HepG2 (cell line): ENCODE data around the gene CAPN10. TPM values are rescaled to one million over a fixed set of nuclear protein-coding genes. Genes with fewer than 3 reads are reported as not detected.

Experiments
- HOXA3 ChIP-seq: sonication (generic); formaldehyde crosslinking; IDR thresholded peaks from 2 replicates; pipeline ENCODE4 v1.5.0; 2020; ENCODE audit warnings: missing genetic modification reagents
- KAT8 ChIP-seq: IDR thresholded peaks from 2 replicates; pipeline ENCODE4 v1.6.1; 2016; ENCODE audit warnings: missing genetic modification reagents, missing compliant biosample characterization
- KDM5A ChIP-seq: fragments of 200-600 bp; sonication (generic); IDR thresholded peaks from 2 replicates; pipeline ENCODE4 v1.7.0; 2018; ENCODE audit warnings: antibody characterized with exemption, mild to moderate bottlenecking, low read length, borderline replicate concordance
- MAZ ChIP-seq, 2 experiments: sonication (generic) in 1 of 2; formaldehyde crosslinking in 1 of 2; IDR thresholded peaks; 2 replicates each; pipeline versions ENCODE4 v1.5.0 to v1.6.1; 2012 to 2020; ENCODE audit warnings: low read depth in 2 of 2, mild to moderate bottlenecking in 2 of 2, borderline replicate concordance in 1 of 2, improper control_type of control experiment in 1 of 2, low read length in 1 of 2, missing genetic modification reagents in 1 of 2, moderate library complexity in 1 of 2
- NFYB ChIP-seq: sonication (generic); formaldehyde crosslinking; IDR thresholded peaks from 2 replicates; pipeline ENCODE4 v1.4.0; 2020; ENCODE audit warnings: missing genetic modification reagents
- RFX5 ChIP-seq: IDR thresholded peaks from 2 replicates; pipeline ENCODE4 v1.6.1; 2011; ENCODE audit warnings: low read depth, low read length, improper control_type of control experiment
- SIX4 ChIP-seq: sonication (generic); formaldehyde crosslinking; IDR thresholded peaks from 2 replicates; pipeline ENCODE4 v1.4.0; 2020; ENCODE audit warnings: missing genetic modification reagents
- SSRP1 ChIP-seq: IDR thresholded peaks from 2 replicates; pipeline ENCODE4 v1.6.1; 2016; ENCODE audit warnings: control low read depth
- ZMYM2 ChIP-seq: sonication (generic); formaldehyde crosslinking; IDR thresholded peaks from 2 replicates; pipeline ENCODE4 v1.8.0; 2022; ENCODE audit warnings: mild to moderate bottlenecking, missing genetic modification reagents
- ZNF136 ChIP-seq: sonication (generic); formaldehyde crosslinking; IDR thresholded peaks from 2 replicates; pipeline ENCODE4 v1.8.1; 2022; ENCODE audit warnings: low read depth, mild to moderate bottlenecking, moderate library complexity, missing genetic modification reagents
- ZNF180 ChIP-seq: sonication (generic); formaldehyde crosslinking; IDR thresholded peaks from 2 replicates; pipeline ENCODE4 v1.4.0; 2020; ENCODE audit warnings: low read depth, missing genetic modification reagents, borderline replicate concordance
- ZNF282 ChIP-seq: fragments of 450-650 bp; IDR thresholded peaks from 2 replicates; pipeline ENCODE4 v1.6.1; 2018; ENCODE audit not compliant: partially characterized antibody
- ZNF484 ChIP-seq: sonication (generic); formaldehyde crosslinking; IDR thresholded peaks from 2 replicates; pipeline ENCODE4 v1.5.1; 2020; ENCODE audit warnings: mild to moderate bottlenecking, low read depth, missing genetic modification reagents, borderline replicate concordance
- ZNF644 ChIP-seq: IDR thresholded peaks from 2 replicates; pipeline ENCODE4 v1.6.1; 2016; ENCODE audit warnings: low read depth
- ZNF670 ChIP-seq: sonication (generic); formaldehyde crosslinking; IDR thresholded peaks from 2 replicates; pipeline ENCODE4 v1.8.0; 2022; ENCODE audit warnings: mild to moderate bottlenecking, missing genetic modification reagents, borderline replicate concordance
- ZNF768 ChIP-seq: sonication (generic); formaldehyde crosslinking; IDR thresholded peaks from 2 replicates; pipeline ENCODE4 v1.4.0; 2020; ENCODE audit warnings: missing genetic modification reagents
- ZNF792 ChIP-seq: IDR thresholded peaks from 2 replicates; pipeline ENCODE4 v1.6.1; 2016
- polyA plus RNA-seq, 8 experiments: library from polyadenylated mRNA; depleted of rRNA in 3 of 8; stranded (reverse) in 7 of 8; unstranded in 1 of 8; fragments of >200 nt; fragmentation: Illumina TruSeq in 4 of 8; extraction: Trizol in 4 of 8; gene quantifications; 2 replicates each; pipeline versions ENCODE4 v1.2.1 to v1.2.3, GENCODE V29; 2011 to 2016; ENCODE audit warnings: low read depth in 4 of 8, missing spikeins in 1 of 8, mixed read lengths in 1 of 8; ENCODE audit not compliant: insufficient read depth in 1 of 8
- total RNA-seq, 5 experiments: library from RNA; depleted of rRNA; stranded (reverse); fragments of >200 nt; fragmentation: Illumina TruSeq; extraction: Trizol; gene quantifications; 2 replicates each; pipeline ENCODE4 v1.2.3, GENCODE V29; 2016; ENCODE audit warnings: low read depth in 1 of 5
- TF ChIP-seq, protein P1 (sequence below): IDR thresholded peaks from 2 replicates; pipeline ENCODE4 v1.6.1; 2016; ENCODE audit warnings: low read depth
- TF ChIP-seq, protein P2 (sequence below): sonication (generic); formaldehyde crosslinking; IDR thresholded peaks from 2 replicates; pipeline ENCODE4 v1.5.1; 2020; ENCODE audit warnings: missing genetic modification reagents, mild to moderate bottlenecking, borderline replicate concordance
- TF ChIP-seq, protein P3 (sequence below): sonication (generic); IDR thresholded peaks from 2 replicates; pipeline ENCODE4 v1.6.1; 2016; ENCODE audit warnings: low read depth, borderline replicate concordance
- TF ChIP-seq, protein P4 (sequence below): sonication (generic); formaldehyde crosslinking; IDR thresholded peaks from 2 replicates; pipeline ENCODE4 v1.8.0; 2023; ENCODE audit warnings: mild to moderate bottlenecking, missing genetic modification reagents
- TF ChIP-seq, protein P5 (sequence below): IDR thresholded peaks from 2 replicates; pipeline ENCODE4 v1.6.1; 2016; ENCODE audit warnings: mild to moderate bottlenecking, missing biosample characterization, missing genetic modification reagents

Gene CAPN10
- total and polyA plus RNA-seq, 2 of the 13 experiments (the other 11 are each of a cell fraction or from before 2014, with no cell fraction given): 27.6 to 32.4 TPM

DNA sequence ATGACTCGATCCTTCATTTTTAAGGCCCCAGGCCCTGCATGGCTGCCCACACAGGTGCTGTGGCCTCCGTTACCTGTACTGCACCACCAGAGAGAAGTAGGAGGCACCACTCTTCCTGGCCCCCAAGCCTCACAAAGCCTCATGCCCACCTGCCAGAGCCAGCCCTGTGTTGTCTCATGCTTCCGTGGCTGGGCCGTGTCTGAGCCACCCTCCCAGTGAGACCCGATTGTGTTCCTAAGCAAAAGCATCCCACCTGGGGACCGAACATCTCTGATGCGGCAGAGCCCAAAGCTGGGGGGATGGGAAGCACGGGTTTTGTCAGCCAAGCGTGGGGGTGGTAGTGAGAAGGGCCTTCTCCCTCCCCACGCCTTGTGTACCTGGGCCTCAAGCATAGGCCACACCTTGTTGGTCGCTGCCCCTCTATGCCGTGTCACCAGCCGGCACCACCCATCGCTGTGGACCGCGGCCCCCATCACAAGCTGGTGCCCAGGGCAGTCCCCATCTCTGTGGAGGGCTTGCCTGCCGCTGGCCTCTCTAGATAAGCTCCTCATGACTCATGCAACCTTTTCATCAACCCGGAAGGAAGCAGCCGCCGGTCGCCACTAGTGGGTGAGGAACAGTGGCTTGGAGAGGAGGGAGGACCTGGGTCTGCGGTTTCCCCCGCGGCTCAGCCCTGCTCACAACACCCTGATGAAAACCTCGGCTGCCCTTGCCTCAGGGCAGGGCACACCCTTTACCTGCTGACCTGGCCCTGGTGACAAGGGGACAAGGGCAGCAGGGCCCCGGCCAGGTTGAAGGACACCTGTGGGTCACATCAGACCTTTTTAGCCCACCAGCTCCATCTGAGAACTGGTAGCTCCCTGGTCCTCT, 21.0 kb upstream of the CAPN10 start (continued):
- peak; percentile 77; the same call in 1 of the 2 replicates for TF ChIP-seq KAT8 (CRISPR knock-in tag)
- TF ChIP-seq ZNF792 (CRISPR knock-in tag): no peak; the same call in 1 of the 2 replicates
- no peak for TF ChIP-seq ZNF484
- 0 out of 2 replicates have a peak, but pooled peaks have one; percentile 10 for TF ChIP-seq ZNF768 (CRISPR knock-in tag)
- TF ChIP-seq, protein P1, sequence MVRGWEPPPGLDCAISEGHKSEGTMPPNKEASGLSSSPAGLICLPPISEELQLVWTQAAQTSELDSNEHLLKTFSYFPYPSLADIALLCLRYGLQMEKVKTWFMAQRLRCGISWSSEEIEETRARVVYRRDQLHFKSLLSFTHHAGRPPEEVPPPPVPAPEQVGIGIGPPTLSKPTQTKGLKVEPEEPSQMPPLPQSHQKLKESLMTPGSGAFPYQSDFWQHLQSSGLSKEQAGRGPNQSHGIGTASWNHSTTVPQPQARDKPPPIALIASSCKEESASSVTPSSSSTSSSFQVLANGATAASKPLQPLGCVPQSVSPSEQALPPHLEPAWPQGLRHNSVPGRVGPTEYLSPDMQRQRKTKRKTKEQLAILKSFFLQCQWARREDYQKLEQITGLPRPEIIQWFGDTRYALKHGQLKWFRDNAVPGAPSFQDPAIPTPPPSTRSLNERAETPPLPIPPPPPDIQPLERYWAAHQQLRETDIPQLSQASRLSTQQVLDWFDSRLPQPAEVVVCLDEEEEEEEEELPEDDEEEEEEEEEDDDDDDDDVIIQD (CRISPR knock-in tag): no peak
- no peak for TF ChIP-seq KDM5A
- TF ChIP-seq, protein P2, sequence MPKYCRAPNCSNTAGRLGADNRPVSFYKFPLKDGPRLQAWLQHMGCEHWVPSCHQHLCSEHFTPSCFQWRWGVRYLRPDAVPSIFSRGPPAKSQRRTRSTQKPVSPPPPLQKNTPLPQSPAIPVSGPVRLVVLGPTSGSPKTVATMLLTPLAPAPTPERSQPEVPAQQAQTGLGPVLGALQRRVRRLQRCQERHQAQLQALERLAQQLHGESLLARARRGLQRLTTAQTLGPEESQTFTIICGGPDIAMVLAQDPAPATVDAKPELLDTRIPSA (CRISPR knock-in tag): no peak
- TF ChIP-seq ZMYM2 (CRISPR knock-in tag): no peak
- TF ChIP-seq, protein P3, sequence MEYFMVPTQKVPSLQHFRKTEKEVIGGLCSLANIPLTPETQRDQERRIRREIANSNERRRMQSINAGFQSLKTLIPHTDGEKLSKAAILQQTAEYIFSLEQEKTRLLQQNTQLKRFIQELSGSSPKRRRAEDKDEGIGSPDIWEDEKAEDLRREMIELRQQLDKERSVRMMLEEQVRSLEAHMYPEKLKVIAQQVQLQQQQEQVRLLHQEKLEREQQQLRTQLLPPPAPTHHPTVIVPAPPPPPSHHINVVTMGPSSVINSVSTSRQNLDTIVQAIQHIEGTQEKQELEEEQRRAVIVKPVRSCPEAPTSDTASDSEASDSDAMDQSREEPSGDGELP: peak; percentile 48; the same call in 1 of the 2 replicates
- TF ChIP-seq ZNF644 (CRISPR knock-in tag): 0 out of 2 replicates have a peak, but pooled peaks have one; percentile 20
- 0 out of 2 replicates have a peak, but pooled peaks have one; percentile 5 for TF ChIP-seq NFYB (CRISPR knock-in tag)
- peak; percentile 36; the same call in 1 of the 2 replicates for TF ChIP-seq ZNF670 (CRISPR knock-in tag)
- no peak for TF ChIP-seq SIX4 (CRISPR knock-in tag)
- no peak for TF ChIP-seq RFX5
- TF ChIP-seq MAZ (IDR thresholded peaks at IDR 0.05; ENCODE audit: borderline replicate concordance, low read depth, low read length): no peak
- TF ChIP-seq MAZ (CRISPR knock-in tag; IDR thresholded peaks at IDR 0.05; ENCODE audit: low read depth): no peak; the same call in 1 of the 2 replicates
- TF ChIP-seq, protein P4, sequence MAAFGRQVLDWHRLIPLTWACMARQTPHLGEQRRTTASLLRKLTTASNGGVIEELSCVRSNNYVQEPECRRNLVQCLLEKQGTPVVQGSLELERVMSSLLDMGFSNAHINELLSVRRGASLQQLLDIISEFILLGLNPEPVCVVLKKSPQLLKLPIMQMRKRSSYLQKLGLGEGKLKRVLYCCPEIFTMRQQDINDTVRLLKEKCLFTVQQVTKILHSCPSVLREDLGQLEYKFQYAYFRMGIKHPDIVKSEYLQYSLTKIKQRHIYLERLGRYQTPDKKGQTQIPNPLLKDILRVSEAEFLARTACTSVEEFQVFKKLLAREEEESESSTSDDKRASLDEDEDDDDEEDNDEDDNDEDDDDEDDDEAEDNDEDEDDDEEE (CRISPR knock-in tag): no peak
- no peak for TF ChIP-seq ZNF282
- no peak for TF ChIP-seq ZNF180
- TF ChIP-seq, protein P5, sequence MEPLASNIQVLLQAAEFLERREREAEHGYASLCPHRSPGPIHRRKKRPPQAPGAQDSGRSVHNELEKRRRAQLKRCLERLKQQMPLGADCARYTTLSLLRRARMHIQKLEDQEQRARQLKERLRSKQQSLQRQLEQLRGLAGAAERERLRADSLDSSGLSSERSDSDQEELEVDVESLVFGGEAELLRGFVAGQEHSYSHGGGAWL: peak; percentile 15; the same call in 1 of the 2 replicates
- TF ChIP-seq SSRP1 (CRISPR knock-in tag): no peak
- TF ChIP-seq ZNF136 (CRISPR knock-in tag): no peak
- peak; percentile 36; the same call in 1 of the 2 replicates for TF ChIP-seq HOXA3 (CRISPR knock-in tag)
